Activated T-cell treated with anti-CD3 and anti-CD28 coated beads, Interleukin-2, amount 50 U/mL, for 1 hour (primary cell): ENCODE data around the gene FBXO24.
A peak's percentile ranks its signal among the peaks of the same experiment; 100 is the strongest.

ENCODE experiments used
- DNase-seq: peaks from one replicate; pipeline ENCODE4 v3.0.0-alpha.2; 2020

The FBXO24 gene

GRCh38 chr7:100626530-100627237 is 40.6 kb downstream of the FBXO24 start:
- DNase-seq = peak; percentile 91

GRCh38 chr7:100627238-100627549 is 41.1 kb downstream of the FBXO24 start:
- no peak for DNase-seq

GRCh38 chr7:100629117-100629716 is 43.1 kb downstream of the FBXO24 start:
- DNase-seq = no peak

DNA sequence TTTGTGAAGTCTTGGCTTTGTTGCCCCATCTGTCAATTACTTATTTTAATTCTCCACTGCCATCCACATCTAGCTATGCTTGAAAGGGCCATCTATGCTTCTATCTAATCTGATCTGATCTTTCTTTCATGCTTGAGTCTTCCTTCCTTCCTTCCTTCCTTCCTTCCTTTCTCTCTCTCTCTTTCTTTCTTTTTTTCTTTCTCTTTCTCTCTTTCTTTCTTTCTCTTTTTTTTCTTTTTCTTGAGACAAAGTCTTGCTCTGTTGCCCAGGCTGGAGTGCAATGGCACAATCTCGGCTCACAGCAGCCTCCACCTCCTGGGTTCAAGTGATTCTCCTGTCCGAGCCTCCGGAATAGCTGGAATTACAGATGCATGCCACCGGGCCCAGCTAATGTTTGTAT is 43.9 kb downstream of the FBXO24 start:
- no peak for DNase-seq

GRCh38 chr7:100632951-100633717 is 47.0 kb downstream of the FBXO24 start:
- peak; percentile 67 for DNase-seq

GRCh38 chr7:100639995-100640516 is 53.9 kb downstream of the FBXO24 start:
- no peak for DNase-seq

GRCh38 chr7:100640517-100641440 is 54.7 kb downstream of the FBXO24 start:
- DNase-seq = no peak

- no peak for DNase-seq
These were observed 55.3 kb downstream of the FBXO24 start, which contains the start of gene TFR2 for GRCh38 chr7:100641463-100641859. Gene TFR2 (minus strand): TSS chr7:100641552. CDS start chr7:100641509, 43 bp downstream.

- DNase-seq = no peak
These were observed 55.9 kb downstream of the FBXO24 start for GRCh38 chr7:100641860-100642533.

DNA sequence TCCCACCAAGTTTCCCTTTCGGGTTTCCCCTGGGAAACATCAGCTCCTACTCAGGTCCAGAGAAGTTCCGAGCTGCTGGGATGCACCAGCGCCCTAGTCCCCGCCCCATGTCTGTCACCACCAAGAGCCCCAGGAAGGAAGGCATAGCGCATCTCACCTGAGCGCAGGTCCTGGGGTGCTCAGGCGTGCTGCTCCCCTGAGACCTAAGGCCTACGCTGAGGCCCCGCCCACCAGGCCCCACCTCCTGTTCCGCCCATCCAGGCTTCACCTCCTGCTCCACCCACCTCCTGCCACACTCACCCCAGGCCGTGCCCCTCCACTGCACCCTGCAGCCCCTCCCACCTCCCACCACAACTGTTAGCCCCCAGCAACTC is 56.4 kb downstream of the FBXO24 start:
- peak; percentile 29 for DNase-seq

DNA sequence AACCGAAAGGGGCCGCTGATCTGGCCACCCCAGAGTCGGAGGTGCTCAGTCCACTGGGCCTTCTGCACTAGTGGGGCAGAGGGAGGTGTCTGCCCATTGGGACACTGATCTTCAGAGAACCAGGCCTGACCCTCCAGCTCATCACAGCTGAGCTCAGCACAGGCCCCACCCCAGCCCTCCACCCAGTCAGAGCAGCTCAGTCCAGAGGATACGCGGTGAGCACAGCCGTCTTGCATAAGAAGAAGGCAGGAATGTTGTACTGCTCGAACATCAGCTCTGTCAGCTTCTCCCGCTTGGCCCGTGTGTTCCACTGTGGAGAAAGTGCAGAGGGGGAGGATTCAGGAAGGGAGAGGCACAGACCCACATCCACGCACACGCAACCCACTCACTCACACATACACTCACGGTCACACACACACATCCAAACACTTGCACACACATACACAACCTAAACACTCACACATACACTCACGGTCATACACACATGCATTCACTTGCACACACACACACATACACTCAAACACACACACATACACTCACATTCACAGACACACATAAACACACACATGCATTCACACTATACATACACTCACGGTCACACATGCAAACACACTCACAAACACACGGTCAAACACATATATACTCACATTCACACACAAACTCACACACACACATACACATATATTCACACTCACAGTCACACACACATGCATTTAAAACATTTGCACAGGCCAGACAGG is 63.9 kb downstream of the FBXO24 start:
- DNase-seq = no peak
